GM20431 (cell line): ENCODE data around the gene TIPARP.

ENCODE experiments used
- in situ Hi-C: fragments of 300-500 bp; cut with MseI, MboI; formaldehyde crosslinking; loops from one replicate; pipeline ENCODE4 v1.15.0; 2020; ENCODE audit warnings: low sequenced_read_pairs; ENCODE audit not compliant: unreplicated experiment

Gene TIPARP

DNA sequence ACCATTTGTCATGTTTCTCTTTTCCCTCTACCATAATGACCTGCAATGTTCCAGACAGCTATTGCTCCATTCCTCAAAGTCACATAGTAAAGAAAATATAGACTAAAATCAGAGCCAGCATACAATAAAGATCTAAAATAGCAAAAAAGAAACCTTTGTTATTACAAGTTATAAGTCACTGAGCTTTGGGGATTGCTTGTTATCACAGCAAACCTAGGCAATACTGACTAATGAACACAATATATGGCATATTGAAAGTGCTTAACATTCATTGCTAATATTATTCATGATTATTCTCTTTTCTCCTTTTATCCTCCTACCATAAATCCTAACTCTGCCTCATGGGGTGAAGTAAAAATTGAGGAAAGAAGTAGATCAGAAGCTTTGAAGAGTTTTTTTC is 27.4 kb upstream of the TIPARP start:
- in situ Hi-C loops: no loop called here

DNA sequence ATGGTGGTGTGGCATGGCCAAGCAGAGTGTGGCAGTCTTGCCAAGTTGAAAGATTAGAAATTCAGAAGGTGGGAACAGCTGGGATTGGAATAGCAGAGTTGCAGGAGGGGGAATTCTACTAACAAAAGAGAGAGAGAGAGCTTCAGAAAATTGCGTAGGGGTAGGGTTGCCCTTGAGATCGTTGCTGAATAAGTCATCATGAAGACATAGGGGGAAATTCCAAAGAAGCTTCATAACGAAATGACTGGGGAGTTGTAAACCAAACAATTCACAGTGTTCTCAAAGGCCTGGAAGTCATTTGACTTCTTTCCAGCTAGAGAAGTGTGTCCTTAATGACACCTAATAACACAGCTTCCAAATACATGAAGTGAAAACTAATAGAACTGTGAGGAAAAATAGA is 26.3 kb upstream of the TIPARP start:
- in situ Hi-C loops: no loop called here

DNA sequence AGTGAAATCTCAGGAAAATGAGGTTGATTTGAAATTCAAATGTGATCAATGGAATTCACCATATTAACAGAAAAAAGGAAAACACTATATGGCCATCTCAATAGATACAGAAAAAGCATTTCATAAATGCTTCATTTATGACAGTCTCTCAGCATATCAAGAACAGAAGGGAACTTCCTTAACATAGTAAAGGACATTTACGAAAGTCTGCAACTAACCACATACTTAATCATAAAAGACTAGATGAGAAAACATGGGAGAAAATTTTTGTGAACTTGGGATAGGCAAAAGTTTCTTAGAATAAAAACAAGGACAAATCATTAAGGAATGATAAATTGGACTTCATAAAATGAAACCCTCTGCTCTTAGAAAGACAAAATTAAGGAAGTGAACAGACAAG is 24.7 kb upstream of the TIPARP start:
- in situ Hi-C loops: loop anchor here (25.0 kb wide), 1 partner anchor 87 kb away; the partner anchor contains the start of gene SSR3

- in situ Hi-C loops: loop anchor here (25.0 kb wide), 1 partner anchor 90 kb away; the partner anchor contains the start of gene SSR3
These were observed 21.7 kb upstream of the TIPARP start for GRCh38 chr3:156652661-156653060.

GRCh38 chr3:156654834-156655233 is 19.6 kb upstream of the TIPARP start:
- in situ Hi-C loops: loop anchor here (25.0 kb wide), 1 partner anchor 93 kb away; the partner anchor contains the start of gene SSR3

DNA sequence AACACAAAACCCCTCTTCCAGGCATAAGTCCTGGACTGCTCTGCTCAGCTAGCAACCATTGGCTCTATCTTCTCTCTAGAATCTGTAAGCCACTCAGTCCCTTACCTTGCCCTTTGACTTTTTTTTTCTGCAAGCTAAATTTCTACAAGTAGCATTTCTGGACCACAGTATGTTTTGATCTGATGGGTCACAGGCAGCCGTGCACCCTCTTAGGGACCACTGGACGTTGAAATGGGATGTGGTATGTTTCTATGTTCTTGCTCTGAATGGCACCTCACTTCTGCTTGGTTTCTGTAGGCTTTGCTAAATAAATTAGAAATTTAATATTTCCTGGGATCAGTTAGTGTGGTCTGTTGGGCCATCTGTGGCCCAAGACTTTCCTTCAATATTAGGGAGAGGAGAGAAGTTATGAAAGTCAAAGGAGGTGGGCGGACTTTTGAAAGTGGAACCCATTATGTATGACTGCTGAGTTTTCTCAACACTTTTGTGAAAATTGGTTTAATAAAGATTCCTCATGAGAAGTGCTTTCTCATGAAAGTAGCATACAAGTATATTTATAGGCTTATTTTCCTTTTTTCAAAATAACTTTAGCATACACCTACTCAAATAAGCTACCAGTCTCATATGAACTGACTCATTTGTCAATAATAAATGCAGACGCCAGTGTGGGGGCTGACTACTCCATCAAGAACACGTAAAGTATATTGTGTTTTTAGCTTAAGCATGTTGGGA is 18.4 kb upstream of the TIPARP start:
- in situ Hi-C loops: loop anchor here (25.0 kb wide), 1 partner anchor 94 kb away; the partner anchor contains the start of gene SSR3

DNA sequence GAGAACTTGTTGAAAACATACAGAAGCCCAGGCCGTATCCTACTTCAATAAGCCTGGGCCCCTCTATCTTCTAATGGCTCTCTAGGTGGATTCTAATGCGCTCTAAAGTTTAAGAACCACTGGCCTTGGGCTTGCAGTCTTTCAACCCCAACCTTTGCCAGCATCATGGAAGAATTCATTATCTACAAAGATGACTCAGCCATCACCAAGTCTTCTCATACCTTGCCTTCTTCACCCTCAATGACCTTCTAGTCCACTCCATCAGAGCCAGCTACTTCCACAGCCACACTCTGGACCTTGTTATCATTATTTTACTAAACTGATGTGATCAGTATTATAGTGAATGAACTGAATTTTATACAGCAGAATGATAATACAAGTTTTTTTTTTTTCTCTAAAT is 16.9 kb upstream of the TIPARP start:
- in situ Hi-C loops: loop anchor here (25.0 kb wide), 1 partner anchor 95 kb away; the partner anchor contains the start of gene SSR3

DNA sequence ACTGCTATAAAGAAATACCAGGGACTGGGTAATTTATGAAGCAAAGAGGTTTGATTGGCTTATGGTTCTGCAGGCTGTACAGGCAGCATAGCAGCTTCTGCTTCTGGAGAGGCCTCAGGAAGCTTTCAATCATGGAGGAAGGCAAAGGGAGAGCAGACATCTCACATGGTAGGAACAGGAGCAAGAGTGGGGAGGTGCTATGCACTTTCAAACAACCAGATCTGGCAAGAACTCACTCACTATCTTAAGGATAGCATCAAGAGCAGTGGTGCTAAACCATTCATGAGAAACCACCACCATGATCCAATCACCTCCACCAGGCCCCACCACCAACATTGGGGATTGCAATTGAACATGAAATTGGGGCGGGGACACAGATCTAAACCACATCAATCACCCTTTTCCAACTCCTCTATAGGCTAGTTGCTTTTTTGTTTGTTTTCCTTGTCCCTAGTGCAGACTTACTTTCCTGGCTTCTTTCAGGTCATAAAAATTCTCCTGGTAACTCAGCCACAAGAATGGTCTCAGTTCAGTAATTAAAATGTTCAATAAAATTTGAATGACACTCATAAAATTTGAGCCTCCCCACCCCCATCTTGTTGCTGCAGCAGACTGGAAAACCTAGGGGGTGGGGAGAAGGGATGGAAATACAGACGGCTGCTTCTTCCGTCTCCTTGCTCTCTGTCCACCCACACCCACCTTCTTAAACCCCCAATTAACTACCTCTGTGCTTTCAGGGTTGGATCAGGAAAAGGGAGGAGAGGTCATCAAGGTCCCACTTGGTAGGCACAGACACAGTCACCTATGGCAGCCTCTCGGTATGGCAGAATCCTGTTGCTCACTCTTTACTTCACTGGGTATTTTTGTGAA is 16.3 kb upstream of the TIPARP start:
- in situ Hi-C loops: loop anchor here (25.0 kb wide), 1 partner anchor 96 kb away; the partner anchor contains the start of gene SSR3

- in situ Hi-C loops: loop anchor here (25.0 kb wide), 1 partner anchor 96 kb away; the partner anchor contains the start of gene SSR3
These were observed 15.7 kb upstream of the TIPARP start for GRCh38 chr3:156658732-156659090.

DNA sequence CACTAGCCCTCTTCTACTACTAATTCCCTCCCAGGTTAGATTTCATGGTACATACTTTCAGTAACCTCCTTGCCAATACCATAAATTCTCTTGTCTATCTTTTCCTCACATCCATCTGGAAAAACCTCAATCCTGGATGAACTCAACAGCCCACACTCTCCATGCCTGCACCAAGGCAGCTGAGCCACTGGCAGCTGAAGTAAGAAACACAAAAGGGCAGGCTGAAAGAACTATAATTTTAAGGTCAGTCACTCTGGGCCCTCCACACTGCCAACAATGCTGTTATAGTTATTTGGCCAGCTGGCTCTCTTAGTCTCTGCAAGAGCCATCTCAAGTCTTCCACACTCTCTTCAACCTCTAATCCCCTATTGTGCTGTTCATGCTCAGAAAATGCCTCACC is 15.1 kb upstream of the TIPARP start:
- in situ Hi-C loops: loop anchor here (25.0 kb wide), 1 partner anchor 97 kb away; the partner anchor contains the start of gene SSR3

GRCh38 chr3:156661155-156661554 is 13.2 kb upstream of the TIPARP start:
- in situ Hi-C loops: loop anchor here (25.0 kb wide), 1 partner anchor 99 kb away; the partner anchor contains the start of gene SSR3

DNA sequence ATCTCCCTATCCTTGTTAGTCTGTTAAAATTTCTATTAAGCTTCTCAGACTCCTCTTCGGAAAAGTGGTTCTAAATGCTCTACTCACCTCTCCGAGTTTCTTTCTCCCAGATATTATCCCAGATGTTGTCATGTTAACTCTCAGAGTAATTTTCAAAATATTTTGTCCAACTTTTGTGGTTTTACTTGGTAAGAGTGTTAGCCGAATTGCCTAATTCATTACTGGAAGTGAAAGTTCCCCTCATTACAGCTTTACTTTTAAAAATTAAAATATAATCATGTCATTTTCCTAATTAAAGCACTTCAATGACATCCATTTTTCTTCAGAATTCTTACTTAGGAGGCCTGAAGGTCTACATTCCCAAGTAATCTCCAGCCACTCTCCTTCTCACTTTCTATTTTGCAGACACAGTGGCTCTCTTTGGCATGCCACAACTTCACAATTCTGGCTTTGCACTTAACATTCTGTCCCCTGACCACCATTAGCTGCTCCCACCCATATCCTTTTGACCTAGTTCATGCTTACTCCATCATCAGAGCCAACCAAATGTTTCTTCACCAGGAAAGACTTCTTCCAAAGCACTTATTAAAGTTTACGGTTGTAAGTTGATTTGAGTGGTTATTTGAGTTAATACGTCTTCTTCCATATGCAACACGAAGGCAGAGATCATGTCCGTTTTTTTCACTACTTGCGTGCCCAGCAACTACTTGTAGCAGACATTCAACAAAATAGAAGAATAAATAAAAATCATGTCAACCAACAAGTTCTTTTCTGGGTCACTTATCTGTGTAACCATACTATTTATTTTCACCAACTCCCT is 10.2 kb upstream of the TIPARP start:
- in situ Hi-C loops: loop anchor here (25.0 kb wide), 1 partner anchor 102 kb away; the partner anchor contains the start of gene SSR3

DNA sequence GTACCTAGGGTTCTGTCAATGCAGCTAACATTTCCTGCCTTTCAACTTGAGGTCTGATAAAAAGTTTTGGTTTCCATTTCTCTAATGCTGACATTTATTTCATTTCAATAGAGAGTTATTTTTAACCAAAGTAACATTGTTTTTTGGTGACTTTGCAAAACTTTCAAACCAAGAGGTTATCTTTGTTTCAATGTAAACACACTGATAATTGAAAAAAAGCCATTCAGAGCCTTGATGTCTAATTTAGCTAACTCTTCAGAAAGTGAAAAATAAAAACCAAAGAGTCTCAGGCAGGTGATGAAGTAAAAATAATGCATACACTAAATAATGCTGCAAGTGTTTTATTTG is 9.6 kb upstream of the TIPARP start:
- in situ Hi-C loops: loop anchor here (25.0 kb wide), 1 partner anchor 103 kb away; the partner anchor contains the start of gene SSR3

- in situ Hi-C loops: loop anchor here (25.0 kb wide), 1 partner anchor 103 kb away; the partner anchor contains the start of gene SSR3
These were observed 9.1 kb upstream of the TIPARP start for GRCh38 chr3:156665291-156665690.

GRCh38 chr3:156666073-156666472 is 8.3 kb upstream of the TIPARP start:
- in situ Hi-C loops: loop anchor here (25.0 kb wide), 1 partner anchor 104 kb away; the partner anchor contains the start of gene SSR3

DNA sequence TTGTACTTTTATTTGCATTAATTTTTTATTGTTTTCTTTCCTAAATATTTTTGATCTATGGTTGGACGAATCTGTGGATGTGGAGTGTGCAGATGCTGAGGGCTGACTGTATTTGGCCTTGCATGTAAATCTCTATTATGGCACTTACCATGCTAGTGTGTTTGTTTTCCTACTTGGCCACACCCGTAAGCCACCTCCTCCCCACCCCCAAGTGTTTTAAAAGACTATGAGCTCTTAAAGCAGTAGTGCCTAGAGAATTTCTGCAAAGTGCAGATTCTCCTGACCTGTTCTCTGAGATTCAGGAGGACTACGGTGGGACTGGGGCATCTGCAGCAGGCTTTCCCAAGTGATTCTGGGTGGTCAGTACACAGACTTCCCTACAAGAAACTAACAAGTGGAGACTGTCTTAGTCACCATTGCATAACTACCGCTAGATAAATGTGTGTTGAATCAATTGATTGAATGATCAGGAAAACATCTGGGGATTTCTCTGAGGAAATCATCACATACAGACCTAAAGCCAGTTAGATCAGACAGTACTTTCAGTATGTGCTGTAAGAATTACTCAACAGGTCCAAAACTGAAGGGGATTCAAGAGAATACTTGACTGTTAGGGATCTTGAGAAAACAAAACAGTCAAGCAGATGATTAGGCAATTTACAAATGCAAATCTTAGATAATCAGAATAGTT is 6.2 kb upstream of the TIPARP start:
- in situ Hi-C loops: loop anchor here (25.0 kb wide), 1 partner anchor 106 kb away; the partner anchor contains the start of gene SSR3

GRCh38 chr3:156670077-156670476 is 4.3 kb upstream of the TIPARP start:
- in situ Hi-C loops: loop anchor here (10.0 to 25.0 kb wide), 2 partner anchors 108 to 415 kb away; partner anchors contain the start of gene SSR3

GRCh38 chr3:156670652-156671051 is 3.7 kb upstream of the TIPARP start:
- in situ Hi-C loops: loop anchor here (10.0 to 25.0 kb wide), 2 partner anchors 108 to 414 kb away; partner anchors contain the start of gene SSR3

DNA sequence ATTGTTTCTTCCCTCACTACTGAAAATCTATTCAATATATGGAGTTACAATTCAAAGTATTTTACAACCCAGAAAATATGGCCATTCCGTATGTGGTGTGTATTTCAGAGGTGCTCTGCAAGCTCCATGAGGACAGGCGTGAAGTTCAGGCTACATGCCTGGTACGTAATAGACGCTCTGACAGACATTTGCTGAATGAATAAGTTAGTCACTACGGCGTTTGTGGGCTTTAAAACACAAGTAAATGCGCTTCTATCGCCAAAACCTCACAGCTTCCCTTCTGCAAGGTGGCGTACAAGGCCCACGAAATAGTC is 701 bp upstream of the TIPARP start:
- in situ Hi-C loops: loop anchor here (10.0 to 25.0 kb wide), 2 partner anchors 111 to 411 kb away; partner anchors contain the start of gene SSR3
